GM18907 (cell line): Measurements from ENCODE around the gene DPP7.
"Not testable (repeated sequence)": the region's sequence is repeated elsewhere in the genome, so short reads cannot be mapped to it uniquely, and the experiment has no call there.

Source experiments
- ATAC-seq: cut with Tn5 transposase; IDR thresholded peaks from one replicate; pipeline ENCODE4 v1.9.1; 2021; ENCODE audit warnings: mild to moderate bottlenecking, moderate library complexity; ENCODE audit not compliant: unreplicated experiment

DPP7 gene

DNA sequence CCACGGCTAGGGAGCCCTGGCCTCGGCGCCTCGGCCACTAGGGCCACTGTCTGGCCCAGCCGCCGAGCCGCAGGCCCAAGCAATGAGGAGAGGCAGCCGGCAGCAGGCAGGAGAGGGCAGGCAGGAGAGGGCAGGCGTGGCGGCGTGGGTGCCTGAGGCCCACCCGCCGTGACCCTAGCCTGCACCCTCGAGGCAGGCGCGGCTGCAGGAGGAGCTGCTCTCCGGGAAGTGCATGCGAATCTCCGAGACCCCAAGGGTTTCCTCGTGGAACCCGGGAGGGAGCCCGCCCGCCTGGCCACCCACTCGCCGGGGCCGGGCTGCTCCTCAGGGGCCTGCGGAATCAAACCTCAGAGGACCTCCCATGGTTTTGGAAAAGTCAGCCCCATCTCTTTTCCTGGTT is 33.7 kb upstream of the DPP7 start:
- no peak for ATAC-seq

GRCh38 chr9:137147793-137148160 is 33.2 kb upstream of the DPP7 start:
- no peak for ATAC-seq

DNA sequence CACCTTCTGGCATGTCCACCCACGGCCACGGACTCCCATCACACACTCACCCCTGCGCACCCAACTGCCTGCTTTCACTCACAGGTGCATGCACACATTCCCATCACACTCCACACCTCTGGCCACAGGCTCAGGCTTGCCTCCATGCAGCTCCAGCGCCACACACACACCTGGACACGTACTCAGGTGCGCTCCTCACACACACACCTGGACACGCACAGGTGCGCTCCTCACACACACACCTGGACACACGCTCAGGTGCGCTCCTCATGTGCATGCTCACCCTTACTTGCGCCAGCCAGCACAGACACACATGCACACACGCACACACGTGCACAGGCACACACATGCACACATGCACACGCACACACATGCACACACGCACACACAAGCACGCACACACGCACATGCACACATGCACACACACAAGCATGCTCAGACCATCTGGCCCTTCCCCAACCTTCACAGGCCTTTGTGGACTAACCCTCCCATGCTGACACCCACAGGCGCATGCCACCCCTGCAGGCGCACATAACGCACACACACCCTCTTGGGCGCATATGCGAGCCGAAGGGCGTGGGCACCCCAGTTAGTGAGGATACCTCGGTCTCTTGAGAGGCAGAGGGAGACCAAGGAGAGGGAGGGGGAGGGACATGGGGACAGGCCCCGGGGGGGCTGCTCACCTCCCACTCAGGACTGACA is 32.7 kb upstream of the DPP7 start:
- ATAC-seq, result no peak

DNA sequence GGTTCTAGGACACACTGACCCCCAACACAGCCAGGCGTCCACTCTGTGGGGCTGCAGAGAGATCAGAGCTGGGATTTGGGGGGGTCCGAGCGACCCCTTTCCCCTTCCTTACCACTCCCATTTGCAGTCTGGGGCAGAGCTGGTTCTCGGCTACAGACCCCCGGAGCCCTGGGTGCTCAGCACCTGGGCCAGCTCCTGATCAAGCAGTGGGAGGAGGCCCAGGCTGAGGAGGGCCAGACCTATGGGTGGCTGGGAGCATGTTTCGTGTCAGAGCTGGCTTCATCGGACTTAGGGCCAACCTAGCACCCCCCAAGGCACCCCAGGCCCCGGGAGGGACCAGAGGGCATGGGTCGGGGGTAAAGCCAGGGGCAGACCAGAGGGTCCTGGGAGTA is 32.0 kb upstream of the DPP7 start:
- no peak for ATAC-seq

GRCh38 chr9:137145731-137146526 is 31.4 kb upstream of the DPP7 start:
- no peak for ATAC-seq

- no peak for ATAC-seq
Measured at GRCh38 chr9:137143459-137143858, 28.9 kb upstream of the DPP7 start.

- ATAC-seq, result no peak
Measured at GRCh38 chr9:137141976-137142936, 27.7 kb upstream of the DPP7 start.

- no peak for ATAC-seq
Measured at GRCh38 chr9:137141050-137141810, 26.7 kb upstream of the DPP7 start.

- no peak for ATAC-seq
Measured at GRCh38 chr9:137140151-137141012, 25.8 kb upstream of the DPP7 start.

DNA sequence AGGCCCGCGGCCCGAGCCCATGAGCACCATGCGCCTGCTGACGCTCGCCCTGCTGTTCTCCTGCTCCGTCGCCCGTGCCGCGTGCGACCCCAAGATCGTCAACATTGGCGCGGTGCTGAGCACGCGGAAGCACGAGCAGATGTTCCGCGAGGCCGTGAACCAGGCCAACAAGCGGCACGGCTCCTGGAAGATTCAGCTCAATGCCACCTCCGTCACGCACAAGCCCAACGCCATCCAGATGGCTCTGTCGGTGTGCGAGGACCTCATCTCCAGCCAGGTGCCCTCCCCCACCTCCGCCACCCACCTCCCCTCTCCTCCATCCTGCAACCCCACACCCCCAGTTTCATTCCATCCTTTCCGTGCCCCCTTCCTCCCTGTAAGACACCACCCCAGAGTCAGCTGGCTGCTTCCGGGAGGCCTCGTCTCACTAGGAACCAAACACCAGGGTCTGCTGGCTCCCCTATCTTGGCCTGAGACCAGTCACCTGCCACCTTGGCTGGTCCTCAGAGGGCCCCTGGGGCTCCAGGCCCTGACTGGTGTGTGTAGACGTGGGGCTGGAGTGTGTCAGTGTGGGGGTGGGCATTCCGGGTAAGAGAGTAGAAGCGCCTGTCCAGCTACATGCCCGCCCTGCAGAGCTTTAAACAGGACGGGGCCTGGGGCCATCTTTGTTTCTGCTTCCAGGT is 25.1 kb upstream of the DPP7 start:
- ATAC-seq, result no peak

DNA sequence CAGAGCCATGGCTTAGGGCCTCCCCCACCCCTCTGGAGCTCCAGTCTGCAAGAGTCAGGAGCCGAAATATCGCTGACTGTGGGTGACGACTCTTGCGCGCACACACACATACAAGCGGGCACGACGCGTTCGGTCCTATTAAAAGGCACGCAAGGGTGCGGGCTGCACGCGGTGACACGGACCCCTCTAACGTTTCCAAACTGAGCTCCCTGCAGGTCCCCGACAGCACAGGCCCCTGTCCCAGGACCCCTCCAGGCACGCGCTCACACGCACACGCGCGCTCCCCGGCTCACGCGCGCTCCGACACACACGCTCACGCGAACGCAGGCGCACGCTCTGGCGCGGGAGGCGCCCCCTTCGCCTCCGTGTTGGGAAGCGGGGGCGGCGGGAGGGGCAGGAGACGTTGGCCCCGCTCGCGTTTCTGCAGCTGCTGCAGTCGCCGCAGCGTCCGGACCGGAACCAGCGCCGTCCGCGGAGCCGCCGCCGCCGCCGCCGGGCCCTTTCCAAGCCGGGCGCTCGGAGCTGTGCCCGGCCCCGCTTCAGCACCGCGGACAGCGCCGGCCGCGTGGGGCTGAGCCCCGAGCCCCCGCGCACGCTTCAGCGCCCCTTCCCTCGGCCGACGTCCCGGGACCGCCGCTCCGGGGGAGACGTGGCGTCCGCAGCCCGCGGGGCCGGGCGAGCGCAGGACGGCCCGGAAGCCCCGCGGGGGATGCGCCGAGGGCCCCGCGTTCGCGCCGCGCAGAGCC is 24.4 kb upstream of the DPP7 start, which contains the start of gene GRIN1:
TSS of gene GRIN1 (plus strand) at position 433 of the 746 bp plus-strand sequence. CDS start 333 bp downstream, outside the sequence.
- no peak for ATAC-seq

- ATAC-seq, result no peak
Measured at GRCh38 chr9:137138058-137138721, 23.7 kb upstream of the DPP7 start.

DNA sequence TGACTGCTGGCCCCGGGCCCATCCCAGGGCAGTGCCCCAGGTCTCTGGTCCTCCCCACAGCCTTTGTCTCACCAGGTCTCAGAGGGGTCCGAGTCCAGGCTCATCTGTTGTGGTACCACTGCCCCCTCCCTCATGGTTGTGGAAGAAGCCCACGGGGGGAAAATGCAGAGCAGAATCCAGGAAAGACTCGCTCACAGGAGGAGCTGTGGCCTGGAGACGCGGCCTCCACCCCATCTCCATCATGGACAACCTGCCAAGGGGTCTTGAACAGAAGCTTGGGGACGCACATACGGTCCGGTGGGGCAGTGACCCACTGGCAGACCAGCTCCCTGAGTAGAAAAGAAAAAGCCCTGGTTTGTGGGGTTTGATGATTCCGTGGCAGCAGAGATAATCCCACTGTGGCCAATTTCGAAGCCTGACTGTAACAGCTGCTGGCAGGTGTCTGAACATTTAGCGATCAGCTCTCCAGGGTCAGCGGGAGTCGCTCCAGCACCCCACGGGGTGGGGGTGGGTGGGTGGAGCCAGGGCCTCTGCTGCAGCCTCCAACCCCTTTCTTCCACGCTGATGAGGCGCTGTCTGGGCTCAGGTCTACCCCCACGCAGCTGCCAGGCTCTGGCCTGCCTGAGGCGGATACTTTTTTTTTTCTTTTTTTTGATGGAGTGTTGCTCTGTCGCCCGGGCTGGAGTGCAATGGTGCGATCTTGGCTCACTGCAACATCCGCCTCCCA is 22.5 kb upstream of the DPP7 start:
- ATAC-seq, result no peak

- no peak for ATAC-seq
Measured at GRCh38 chr9:137136261-137136880, 21.8 kb upstream of the DPP7 start.

DNA sequence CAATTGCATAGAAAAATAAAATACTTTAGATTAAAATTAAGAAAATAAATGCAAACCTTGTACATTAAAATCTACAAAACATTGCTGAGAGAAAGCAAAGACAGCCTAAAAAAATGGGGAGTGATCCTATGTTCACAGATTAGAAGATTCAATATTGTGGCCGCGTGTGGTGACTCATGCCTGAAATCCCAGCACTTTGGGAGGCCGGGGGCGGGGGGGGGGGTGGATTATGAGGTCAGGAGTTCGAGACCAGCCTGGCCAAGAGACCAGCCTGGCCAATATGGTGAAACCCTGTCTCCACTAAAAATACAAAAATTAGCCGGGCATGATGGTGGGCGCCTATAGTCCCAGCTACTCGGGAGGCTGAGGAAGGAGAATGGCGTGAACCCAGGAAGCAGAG is 20.6 kb upstream of the DPP7 start:
- ATAC-seq, result not testable (repeated sequence)

DNA sequence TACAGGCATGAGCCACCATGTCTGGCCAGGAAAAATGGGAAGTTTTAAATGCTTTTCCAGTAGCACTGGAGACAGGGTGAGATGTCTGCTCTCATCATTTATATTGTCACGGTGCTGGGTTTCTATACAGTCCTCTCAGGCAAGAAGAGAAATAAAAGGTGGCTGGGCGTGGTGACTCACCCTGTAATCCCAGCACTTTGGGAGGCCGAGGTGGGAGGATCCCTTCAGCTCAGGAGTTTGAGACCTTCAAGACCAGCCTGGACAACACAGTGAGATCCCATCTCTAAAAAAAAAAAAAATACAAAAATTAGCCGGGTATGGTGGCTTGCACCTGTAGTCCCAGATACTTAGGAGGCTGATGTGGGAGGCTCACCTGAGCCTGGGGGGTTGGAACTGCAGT is 19.7 kb upstream of the DPP7 start:
- no peak for ATAC-seq
